Fibroblast of lung (primary cell): ENCODE data around the gene OGG1.

Experiments
- CTCF ChIP-seq, 2 donors: IDR thresholded peaks in 1 of 2; conservative IDR thresholded peaks in 1 of 2; 1 replicate in 1 of 2; 2 replicates in 1 of 2; pipeline ENCODE4 v1.5.1; 2011 to 2012; ENCODE audit warnings: low read length in 2 of 2, control low read depth in 1 of 2, inconsistent platforms in 1 of 2, low read depth in 1 of 2, mild to moderate bottlenecking in 1 of 2
- EZH2 ChIP-seq: IDR thresholded peaks from 2 replicates; pipeline ENCODE4 v1.5.1; 2012; ENCODE audit warnings: low read length, control low read depth, mild to moderate bottlenecking; ENCODE audit errors: missing control alignments

DNA sequence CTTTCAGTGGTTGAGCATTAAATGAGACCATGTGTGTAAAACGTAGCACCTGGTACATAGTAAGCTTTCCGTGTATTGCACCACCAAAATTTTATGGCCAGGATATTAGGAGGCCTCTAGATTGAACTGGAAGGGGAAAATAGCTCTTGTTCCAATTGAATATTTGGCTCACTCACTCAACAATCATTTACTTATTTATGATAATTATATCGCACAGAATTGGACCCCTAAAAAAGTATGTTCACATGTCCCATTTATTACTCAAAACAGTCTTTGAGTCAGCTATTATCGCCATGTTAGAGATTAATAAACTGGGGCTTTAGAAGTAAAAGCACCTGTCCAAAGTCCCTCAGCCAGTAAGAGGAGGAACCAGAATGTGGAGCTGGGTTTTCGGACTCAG is 55.2 kb downstream of the OGG1 start:
- TF ChIP-seq CTCF (conservative IDR thresholded peaks at IDR 0.05 in 1 of 2, IDR thresholded peaks at IDR 0.05 in 1 of 2; ENCODE audit: low read depth in 1 of 2, low read length in 2 of 2) (no peak), EZH2 (no peak)
